Activated CD8-positive, alpha-beta memory T cell treated with anti-CD3 and anti-CD28 coated beads for 24 hours (primary cell): ENCODE measurements around the gene NCOA1.

ENCODE experiments used
- DNase-seq: peaks from one replicate; pipeline ENCODE4 v3.0.0-alpha.2; 2020

NCOA1 gene

DNA sequence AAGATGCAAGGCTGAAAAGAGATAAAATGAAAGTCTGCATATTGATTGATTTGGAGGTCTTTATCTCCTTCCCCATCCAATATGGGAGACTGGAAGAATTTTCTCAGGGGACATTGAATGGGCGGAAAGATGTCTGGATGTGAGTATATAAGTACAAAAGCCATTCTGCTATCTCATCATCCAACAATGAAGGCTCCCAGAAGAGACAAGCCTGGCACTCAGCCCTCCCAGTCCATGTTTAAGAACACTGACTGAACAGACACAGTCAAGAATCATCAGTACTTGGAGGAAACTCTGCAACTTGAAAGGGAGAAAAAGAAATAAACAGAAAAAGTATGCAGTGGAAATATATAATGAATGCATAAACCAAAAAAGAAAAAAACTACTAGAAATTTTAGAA, 221.2 kb downstream of the NCOA1 start:
- DNase-seq: no peak

DNA sequence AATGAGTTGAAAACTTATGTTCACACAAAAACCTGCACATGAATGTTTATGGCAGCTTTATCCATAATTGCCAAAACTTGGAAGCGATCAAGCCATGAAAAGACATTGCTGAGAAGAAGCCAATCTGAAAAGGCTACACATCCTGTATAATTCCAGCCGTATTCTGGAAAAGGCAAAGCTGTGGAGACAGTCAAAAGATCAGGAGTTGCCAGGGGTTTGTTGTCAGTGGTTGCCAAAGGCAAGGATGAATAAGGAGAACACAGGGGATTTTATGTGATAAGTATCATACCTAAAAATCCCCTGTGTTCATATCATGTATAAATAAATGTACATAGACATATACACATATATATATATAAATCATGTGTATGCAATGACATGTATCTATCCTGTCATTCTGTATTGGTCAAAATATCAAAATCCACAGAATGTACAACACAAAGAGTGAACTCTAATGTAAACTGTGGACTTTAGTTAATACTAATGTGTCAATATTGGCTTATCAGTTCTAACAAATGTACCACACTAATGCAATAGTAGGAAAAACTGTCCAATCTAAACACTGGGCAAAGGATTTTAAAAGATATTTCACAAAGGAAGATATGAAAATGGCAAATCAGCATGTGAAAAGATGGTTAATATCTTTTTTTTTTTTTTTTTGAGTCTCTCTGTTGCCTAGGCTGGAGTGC, 226.4 kb downstream of the NCOA1 start:
- DNase-seq: no peak

DNA sequence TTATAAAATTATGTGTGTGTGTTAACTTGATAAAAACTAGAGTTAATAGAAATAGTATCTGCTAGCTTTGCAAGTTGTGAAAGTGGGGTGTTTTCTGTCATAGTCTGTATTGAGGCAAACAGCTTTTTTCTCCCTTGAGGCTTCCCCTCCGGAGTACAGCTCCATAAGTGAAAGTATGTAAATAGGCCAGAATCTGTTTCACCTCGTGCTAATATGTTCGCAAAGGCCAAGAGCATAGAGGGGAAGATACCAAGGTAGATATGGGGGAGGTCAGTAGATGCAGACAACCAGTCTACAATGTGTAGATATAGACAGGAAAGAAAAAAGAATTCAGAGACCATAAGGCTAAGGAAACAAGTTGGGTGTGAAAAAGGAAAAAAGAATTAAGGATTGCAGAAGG, 229.3 kb downstream of the NCOA1 start:
- DNase-seq: no peak

DNA sequence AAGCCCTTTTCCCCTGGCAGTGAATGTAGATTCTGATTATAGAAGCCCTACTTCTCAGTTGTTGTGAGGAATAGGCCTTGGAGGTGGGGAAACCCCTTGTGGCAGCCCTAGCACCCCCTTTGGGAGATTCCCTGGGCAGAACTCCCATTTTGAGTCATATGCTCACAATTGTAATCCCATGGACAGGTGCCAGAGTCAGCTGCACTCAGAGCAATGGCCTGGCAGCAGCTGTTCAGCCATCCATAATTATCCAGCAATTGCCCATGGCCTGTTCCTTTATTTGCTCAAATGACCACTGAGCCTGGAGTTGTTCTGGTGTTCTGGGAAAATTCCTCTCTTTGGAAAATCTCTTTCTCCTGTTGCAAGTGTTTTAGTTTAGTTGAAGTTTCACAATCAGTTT, 230.4 kb downstream of the NCOA1 start:
- no peak for DNase-seq

DNA sequence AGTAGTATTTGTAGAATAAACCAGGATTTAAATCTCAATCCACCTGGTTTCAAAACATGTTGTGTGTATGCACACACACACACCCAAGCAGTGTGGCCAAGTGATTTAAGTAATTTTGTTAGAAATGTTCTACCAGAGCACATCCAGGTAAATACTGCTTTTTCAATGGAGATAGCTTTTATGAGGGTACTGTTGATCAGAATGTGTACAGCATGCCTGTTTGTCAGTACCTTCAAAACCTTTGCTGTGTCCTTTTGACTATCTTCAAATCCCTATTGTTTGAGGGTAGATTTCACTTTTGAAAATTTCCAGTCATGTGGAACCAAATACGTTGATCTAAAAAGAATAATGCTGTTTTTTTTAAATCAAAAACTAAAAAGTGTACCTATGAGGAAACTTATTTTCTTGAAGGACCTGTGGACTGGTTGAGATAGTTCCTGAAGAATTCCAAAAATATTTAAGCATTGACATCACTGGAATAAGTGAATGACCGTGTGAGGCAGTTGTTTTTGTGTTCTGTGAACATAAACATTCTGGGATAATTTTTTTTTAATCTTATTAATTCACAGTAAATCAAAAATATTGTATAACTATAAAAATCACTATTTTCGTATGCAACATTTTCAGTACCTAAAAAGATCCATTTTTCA, 231.2 kb downstream of the NCOA1 start:
- no peak for DNase-seq

DNA sequence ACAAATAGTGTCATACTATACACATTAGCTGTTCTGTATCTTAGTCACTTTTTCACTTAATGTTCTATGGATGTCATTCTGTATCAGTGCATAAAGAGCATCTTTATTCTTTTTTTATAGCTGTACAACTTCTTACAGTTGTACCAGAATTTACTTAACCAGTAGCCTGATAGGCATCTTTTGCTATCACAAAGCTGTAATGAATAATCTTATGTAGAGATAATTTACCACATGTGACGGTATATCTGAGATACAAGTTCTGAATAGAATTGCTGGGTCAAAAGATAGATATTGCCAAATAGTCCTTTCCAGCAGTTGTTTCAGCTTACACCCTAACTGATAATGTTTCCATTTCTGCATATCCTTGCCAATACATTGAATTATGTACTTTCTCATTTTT, 232.1 kb downstream of the NCOA1 start:
- no peak for DNase-seq

DNA sequence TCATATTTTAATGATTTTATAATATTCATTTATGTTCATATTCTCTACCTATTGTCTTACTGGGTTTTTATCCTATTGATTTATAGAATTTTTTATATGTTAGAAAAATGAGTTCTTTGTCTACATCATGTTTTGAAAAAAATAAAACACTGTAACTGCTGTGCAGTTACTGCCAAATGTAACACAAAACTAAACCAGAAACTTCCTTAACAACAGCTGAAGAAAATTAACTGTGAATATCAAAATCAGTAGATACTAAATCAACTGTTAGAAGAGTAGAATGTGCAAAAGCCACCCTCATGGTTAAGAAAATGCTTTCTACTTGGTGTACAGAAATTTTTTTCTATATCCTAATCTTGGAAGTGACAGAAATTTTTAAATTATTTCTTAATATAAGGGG, 232.6 kb downstream of the NCOA1 start:
- DNase-seq: no peak

DNA sequence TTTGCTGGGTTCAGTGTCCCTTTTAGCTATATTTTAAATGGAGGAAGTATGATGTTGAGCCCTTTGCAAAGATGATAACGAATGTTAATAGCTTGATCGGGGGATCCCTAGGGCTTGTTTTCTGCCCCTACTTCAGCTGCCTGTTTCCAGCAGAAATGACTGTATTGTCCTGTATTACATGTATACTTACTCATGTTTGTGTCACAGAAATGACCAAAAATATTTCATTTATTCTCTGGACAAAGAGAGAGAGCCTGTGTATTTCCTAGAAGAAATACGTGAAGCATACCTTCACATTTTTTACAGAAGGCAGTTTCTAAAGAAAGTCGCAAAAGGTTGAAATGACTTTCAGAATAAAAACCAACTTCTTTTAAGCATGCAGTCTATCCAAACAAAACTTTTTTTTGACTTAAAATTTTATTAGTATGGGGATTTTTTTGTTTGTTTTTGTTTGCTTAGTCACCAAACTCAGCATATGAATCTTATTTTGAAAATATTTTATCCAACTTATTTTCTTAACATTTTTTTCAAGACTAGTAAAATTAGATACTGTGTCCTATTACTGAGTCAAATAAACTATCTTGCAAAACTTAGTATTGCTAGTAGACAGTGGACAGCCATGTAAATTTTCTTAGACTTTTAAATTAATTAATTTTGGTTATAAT, 233.2 kb downstream of the NCOA1 start:
- DNase-seq: no peak

DNA sequence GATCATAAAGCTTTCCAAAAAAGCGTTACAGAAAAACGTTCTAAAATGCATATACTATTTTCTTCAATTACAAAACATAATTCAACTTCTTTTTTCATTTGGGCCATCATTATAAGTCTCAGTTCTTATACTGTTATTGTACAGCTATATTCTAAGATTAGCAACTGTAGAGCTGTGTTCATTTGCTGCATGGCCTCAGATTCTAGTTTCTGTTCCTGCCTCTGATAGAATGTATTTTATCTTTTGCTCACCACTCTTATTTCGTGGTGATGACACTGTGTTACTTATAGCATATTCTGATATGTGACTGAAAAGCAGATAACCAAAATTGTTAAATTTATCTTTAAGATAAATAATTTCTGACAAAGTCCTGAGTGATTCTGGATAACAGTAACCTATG, 234.9 kb downstream of the NCOA1 start:
- DNase-seq: no peak

DNA sequence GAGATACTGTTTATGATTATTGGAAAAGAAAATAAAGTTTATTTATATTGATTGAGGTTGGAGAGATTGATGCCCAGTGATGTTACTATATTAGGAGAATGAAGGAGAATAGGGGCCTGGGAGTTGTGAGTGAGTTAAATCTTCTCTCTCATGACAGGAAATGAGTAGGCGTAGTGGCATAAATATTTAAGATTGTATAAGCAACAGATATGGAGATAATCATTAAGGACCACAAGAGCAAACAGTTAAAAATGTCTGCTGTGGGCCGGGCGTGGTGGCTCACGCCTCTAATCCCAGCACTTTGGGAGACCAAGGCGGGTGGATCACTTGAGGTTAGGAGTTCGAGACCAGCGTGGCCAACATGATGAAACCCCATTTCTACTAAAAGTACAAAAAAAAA, 239.4 kb downstream of the NCOA1 start:
- DNase-seq: no peak

DNA sequence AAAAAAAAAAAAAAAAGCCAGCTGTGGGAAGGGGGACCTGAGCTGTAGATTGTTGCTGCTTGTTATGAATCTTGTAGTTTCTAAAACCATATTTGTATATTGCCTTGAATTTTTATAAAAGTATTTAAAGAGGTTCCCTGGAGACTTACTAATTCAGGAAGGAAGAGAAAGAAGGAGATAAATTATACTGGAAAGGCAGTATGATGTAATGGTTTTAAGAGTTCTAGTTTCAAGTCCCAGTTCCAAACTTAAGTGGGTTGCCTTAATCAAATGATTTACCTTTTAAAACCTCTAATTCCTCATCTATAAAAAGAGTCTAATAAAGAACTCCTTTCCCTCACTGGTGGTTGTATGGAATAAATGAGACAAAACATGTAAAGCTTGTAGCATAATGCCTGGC, 240.0 kb downstream of the NCOA1 start:
- no peak for DNase-seq

DNA sequence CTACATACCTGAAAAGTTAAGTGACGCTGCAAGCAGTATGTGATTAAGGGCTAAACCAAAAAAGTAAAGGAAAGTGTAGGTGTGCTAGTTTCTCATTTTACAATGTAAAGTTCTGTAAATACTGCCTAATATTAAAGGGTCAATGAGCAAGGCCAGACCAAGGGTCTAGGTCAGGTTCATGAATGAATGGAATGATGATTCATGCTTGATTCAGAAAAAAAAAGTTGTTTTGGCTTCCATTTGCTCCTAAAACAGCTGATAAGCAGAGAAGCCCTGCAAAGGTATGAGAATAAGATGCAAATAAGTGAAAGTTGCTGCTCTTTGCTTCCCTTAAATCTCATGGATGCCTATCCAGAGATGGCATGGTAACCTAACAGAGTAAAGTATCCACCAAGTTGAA, 240.9 kb downstream of the NCOA1 start:
- DNase-seq: no peak

DNA sequence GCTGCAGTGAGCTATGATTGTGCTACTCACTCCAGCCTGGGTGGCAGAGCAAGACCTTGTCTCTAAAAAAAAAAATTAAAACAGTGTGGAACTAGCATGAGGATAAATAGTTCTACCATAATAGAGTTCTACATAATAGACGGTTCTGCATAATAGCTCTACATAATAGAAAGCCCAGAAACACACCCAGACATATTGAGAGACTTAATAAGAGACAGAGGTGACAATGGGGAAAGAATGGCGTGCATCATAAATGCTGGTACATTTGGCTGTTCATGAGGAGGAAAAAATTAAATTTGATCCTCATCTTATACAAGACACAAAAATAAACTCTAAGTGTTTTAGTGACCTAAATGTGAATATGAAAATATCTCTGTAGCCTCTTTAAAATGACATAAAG, 243.7 kb downstream of the NCOA1 start:
- DNase-seq: no peak

DNA sequence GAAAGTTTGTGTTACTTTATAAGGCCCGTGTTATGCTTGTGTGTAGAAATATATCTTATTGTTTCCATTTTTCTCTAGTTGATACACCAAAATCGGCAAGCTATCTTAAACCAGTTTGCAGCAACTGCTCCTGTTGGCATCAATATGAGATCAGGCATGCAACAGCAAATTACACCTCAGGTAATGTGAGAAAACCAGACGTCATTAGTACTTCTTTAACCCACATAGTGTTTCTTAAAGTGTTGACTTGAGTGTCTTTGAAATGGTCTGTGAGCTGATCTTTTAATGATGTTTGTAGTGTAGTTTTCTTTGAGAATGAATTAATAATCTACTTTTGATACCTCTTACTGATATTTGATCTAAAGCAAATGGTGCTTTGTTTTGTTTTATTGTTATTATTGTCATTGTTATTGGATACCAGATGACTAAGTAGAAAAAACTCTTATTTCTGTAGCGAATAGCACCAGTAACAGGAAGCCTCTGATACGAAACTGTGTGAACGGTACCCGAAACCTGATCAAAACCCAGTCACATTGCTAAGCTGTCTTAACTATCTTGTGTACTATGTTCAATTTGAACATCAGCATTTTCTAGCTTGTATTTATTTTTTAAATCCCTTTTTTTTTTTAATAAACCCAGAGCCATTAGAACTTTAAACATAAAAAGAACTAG, 248.4 kb downstream of the NCOA1 start:
- DNase-seq: no peak

DNA sequence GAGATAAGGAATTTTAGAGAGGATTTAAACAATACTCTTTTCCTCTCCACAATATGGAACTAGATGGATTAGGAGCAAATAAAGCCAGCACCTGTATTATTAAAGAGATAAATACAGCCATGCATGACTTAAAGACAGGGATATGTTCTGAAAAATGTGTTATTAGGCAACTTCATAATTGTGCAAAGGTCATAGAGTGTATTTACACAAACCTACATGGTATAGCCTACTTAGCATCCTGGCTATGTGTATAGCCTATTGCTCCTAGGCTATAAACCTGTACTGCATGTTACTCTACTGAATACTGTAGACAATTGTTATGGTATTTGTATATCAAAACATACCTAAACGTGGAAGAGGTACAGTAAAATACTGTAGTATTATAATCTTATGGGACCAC, 249.1 kb downstream of the NCOA1 start:
- no peak for DNase-seq

DNA sequence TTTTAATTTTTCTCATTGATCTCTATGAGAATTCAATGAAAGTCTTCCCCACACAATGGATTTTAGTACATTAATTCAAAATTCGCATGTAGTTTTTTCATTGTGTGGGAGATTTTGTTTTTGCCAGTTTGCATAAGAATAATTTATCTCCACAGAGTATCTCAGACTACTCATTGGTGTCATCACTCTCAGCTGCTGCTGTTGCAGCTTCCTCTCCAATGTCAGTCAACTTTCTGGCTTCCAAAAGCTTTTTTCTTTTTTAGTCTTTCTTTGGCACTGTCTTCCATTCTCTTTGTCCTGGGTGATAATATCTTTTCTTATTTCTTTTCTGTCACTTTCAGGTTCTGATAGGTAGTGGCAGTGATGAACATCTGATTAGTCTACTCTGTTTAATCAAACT, 251.7 kb downstream of the NCOA1 start:
- DNase-seq: no peak

DNA sequence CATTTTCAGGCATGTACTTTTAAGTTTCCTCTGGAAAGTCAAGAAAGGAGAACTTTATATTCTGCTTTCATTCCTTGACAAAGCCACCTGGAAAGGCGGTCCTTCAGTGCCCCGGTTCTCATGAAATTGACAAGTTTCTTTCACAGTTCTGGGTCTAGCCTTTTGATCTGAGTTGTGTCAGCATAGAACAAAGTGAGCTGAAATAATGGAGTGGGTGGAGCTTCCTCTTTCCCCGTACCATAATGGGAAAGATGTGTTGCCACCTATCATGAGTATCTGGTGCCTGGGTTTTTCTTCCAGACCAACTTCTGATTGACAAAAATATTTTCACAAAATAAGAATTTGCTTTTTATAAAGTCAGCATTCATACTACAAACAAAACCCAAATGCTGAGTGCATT, 252.9 kb downstream of the NCOA1 start:
- DNase-seq: no peak

DNA sequence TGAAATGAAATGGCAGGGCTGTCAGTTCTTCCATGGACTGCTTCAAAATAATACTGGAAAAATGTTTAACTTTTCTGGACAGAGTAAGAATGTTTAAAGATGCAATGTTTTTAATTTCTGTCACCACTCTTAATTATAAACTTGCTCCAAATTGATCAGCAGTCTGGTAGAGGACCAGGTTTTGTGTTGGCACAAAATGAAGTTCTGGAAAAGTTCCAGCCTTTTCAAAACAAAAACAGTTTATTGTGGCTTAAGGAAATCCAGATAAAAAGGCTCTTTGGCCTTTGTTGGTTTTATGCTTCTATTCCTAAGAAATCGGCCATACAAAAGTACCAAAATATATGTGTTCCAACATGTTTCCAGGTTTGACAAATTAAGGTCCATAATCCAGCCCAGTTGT, 253.3 kb downstream of the NCOA1 start:
- DNase-seq: no peak

DNA sequence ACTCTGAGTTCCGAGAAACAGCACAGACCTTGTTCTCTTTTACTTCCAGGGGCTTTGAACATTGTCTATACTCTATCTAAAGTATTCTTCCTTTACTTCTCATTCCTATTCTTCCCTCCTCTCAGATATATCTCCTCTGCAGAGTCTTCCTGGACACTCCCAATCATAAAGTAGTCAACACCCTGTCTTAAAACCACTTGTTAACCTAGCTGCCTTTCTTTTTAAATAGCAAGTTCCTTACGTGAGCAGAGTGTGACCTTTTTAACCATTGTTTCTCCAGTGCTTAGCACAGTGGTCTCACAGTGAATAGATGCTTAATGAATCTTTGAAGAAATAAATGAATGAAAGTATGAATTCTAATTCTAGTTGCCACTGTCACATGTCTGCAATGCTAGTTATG, 254.8 kb downstream of the NCOA1 start:
- DNase-seq: no peak

DNA sequence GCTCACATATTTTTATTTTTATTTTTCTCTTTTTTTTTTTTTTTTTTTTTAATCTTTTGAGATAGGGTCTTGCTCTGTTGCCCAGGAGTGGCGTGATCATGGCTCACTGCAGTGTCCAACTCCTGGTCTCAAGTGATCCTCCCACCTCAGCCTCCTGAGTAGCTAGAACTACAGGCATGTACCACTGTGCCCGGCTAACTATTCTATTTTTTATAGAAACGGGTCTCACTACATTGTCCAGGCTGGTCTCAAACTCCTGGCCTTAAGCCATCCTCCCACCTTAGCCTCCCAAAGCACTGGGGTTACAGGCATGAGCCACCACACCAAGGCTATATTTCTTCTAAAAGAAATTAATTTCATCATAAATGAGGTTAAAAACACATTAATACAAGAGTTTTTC, 256.2 kb downstream of the NCOA1 start:
- DNase-seq: no peak

DNA sequence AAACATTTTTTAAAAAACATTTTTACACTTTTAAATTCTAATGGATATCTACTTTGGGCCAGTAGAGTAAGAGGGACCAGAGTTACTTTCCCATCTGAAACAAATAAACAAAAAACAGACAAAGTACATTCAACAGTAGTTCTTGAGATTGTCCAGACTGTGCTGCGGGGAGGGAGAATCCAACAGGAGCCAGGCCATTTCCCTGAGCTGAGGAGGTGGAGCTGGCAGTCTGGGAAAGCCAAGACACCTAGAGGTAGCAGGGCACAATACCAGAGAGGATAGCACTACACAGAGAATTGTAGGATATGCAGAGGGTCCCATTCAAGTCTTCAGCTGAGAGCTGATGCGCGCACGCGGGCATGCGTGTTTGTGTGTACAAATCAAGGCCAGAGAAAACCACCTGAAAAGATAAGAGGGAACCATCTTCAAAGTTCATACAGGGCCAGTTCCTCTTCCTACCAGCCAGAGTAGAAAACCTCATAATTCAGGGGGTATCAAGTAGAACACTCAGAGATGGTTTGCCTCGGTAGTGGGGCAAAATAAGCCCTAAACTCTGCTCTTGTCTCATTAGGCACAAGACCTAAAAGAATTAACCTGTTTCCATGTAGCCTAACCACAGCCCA, 258.1 kb downstream of the NCOA1 start:
- no peak for DNase-seq

DNA sequence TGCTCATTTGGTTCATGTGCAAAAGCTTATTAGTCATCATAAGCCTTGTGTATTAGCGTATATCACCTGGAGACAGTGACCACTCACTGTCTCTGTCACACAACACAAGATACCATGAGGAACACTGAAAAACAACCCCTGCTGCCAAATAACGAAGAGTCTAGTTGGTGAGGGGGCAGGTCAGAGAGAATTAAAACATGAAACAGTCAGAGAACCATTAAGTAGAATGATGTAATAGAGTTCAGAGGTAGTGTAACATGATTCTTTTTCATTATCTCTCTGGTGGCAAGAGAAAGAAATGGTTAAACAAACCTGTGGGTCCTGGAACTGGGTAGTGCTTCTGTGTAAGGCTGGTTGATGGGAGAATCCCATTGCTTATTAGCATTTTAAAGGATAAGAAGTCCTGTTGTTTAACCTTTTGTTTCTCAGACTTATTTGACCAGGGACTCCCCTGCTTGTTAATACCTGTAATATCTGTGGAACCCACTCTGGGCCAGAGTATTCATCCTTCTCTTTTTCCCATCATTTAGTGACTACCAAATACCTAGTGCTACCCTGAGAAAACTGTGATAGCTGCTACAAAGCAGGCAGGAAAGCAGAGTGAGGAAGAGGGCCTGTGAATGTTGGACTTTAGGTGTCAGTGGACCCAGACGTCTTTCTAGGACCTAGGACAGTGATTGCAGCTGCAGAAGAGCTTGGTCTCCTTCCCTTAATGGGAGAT, 264.1 kb downstream of the NCOA1 start:
- no peak for DNase-seq

DNA sequence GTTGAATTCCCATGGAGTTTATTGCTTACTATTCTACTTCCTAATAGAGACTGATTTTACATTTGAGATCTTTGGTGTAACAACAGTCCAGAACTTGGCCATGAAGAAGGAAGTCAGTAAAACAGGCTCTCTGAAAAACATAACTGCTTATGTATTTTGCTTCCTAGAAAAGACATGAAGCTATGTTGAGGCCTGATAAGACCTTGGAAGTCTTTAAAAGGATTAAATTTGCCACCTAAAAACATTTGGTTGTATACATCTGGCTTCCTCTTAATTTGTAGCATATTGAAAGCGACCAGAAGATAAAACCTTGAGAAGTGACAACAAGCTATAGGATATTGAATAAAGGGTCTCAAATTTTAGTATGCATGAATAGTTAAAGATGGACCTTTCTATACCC, 265.7 kb downstream of the NCOA1 start:
- DNase-seq: no peak
